Activated CD8-positive, alpha-beta T cell treated with anti-CD3 and anti-CD28 coated beads for 36 hours (primary cell): ENCODE measurements around the gene MKKS. TPM values are rescaled to one million over a fixed set of nuclear protein-coding genes. Genes with fewer than 3 reads are reported as not detected.

ENCODE experiments used
- ATAC-seq: fragments of 200-7000 bp; cut with Tn5 transposase; one replicate; pipeline ENCODE4 v1.10.0; 2021; ENCODE audit warnings: mild to moderate bottlenecking, moderate library complexity
- CTCF ChIA-PET: fragments of 350-600 bp; sonication (Branson Sonifier 250); formaldehyde crosslinking; loops from one replicate; lab custom pipeline; 2021; ENCODE audit warnings: antibody characterized with exemption; lab: Charles Lee
- POLR2A ChIA-PET: fragments of 350-600 bp; sonication (Branson Sonifier 250); formaldehyde crosslinking; loops from one replicate; lab custom pipeline; 2021; ENCODE audit warnings: antibody characterized with exemption; lab: Charles Lee
- DNase-seq: peaks from one replicate; pipeline ENCODE4 v3.0.0-alpha.2; 2020
- H3K27ac Mint-ChIP-seq: one replicate; pipeline ENCODE4 v1.8.0; 2021; ENCODE audit warnings: mild to moderate bottlenecking, mixed read lengths
- H3K27me3 Mint-ChIP-seq: one replicate; pipeline ENCODE4 v1.8.0; 2021; ENCODE audit warnings: mixed read lengths
- H3K36me3 Mint-ChIP-seq: one replicate; pipeline ENCODE4 v1.8.0; 2021; ENCODE audit warnings: low read depth, mixed read lengths
- H3K4me1 Mint-ChIP-seq: one replicate; pipeline ENCODE4 v1.8.0; 2021; ENCODE audit warnings: low read depth, mixed read lengths
- H3K4me3 Mint-ChIP-seq: one replicate; pipeline ENCODE4 v1.8.0; 2021; ENCODE audit warnings: mild to moderate bottlenecking, moderate library complexity, mixed read lengths
- H3K9me3 Mint-ChIP-seq: one replicate; pipeline ENCODE4 v1.8.0; 2021; ENCODE audit warnings: mixed read lengths
- CTCF ChIP-seq: fragments of 200-600 bp; IDR thresholded peaks from one replicate; pipeline ENCODE4 v1.8.0; 2022; ENCODE audit warnings: antibody characterized with exemption, mild to moderate bottlenecking
- intact Hi-C: fragments of 100-400 bp; cut with micrococcal nuclease; formaldehyde crosslinking; loops from one replicate; pipeline ENCODE4 v1.10.0; 2022
- total RNA-seq, 2 experiments: library from RNA; stranded (reverse); gene quantifications; one replicate each; pipeline ENCODE4 v1.2.3, GENCODE V29; 2021

Gene MKKS
- total RNA-seq, 2 experiments from 2014 or later, result 6.9 TPM

- no peak overlapping the region for H3K4me3 Mint-ChIP-seq
- H3K27ac Mint-ChIP-seq, result no peak overlapping the region
- ATAC-seq (no peak), DNase-seq (no peak)
- H3K36me3 Mint-ChIP-seq, result peaks cover 51% of the 10 kb centered on the region
- intact Hi-C loops, result no loop called here
- H3K4me1 Mint-ChIP-seq, result peaks cover 8% of the 10 kb centered on the region
- peaks cover 12% of the 10 kb centered on the region for H3K9me3 Mint-ChIP-seq
- CTCF ChIA-PET, result no interaction called here
- TF ChIP-seq CTCF, result no peak
- POLR2A ChIA-PET, result no interaction called here
- no peaks in the 10 kb centered on the region for H3K27me3 Mint-ChIP-seq
Measured at GRCh38 chr20:10461495-10461894, 27.5 kb upstream of the MKKS start.

- ChIA-PET CTCF (no interaction called here), POLR2A (no interaction called here)
- ATAC-seq (no peak), DNase-seq (no peak)
- no peak overlapping the region for H3K4me3 Mint-ChIP-seq
- intact Hi-C loops, result no loop called here
- H3K36me3 Mint-ChIP-seq, result peaks cover 22% of the 10 kb centered on the region
- TF ChIP-seq CTCF, result no peak
- peaks cover 16% of the 10 kb centered on the region for H3K4me1 Mint-ChIP-seq
- H3K27ac Mint-ChIP-seq, result no peak overlapping the region
- peaks cover 7% of the 10 kb centered on the region for H3K9me3 Mint-ChIP-seq
- no peaks in the 10 kb centered on the region for H3K27me3 Mint-ChIP-seq
Measured at GRCh38 chr20:10454151-10454750, 20.2 kb upstream of the MKKS start.

- peak; percentile 81 for ATAC-seq
- intact Hi-C loops, result no loop called here
- TF ChIP-seq CTCF, result no peak
- peak overlapping the region; percentile 73 for H3K27ac Mint-ChIP-seq
- no peaks in the 10 kb centered on the region for H3K27me3 Mint-ChIP-seq
- peak; percentile 55 for DNase-seq
- peaks cover 7% of the 10 kb centered on the region for H3K9me3 Mint-ChIP-seq
- ChIA-PET POLR2A (interaction anchor here (0.9 to 1.6 kb wide), 2 partner anchors 19 to 35 kb away, joined by 3 to 4 read pairs; partner anchors contain the start of gene MKKS), CTCF (interaction anchor here (1.0 to 1.8 kb wide), 5 partner anchors 15 to 243 kb away, joined by 3 to 5 read pairs (median 4); no protein-coding TSS in a partner anchor)
- peaks cover 19% of the 10 kb centered on the region for H3K4me1 Mint-ChIP-seq
- peaks cover 14% of the 10 kb centered on the region for H3K36me3 Mint-ChIP-seq
- H3K4me3 Mint-ChIP-seq, result peak overlapping the region; percentile 11
Measured at GRCh38 chr20:10453241-10453640, 19.2 kb upstream of the MKKS start.

GRCh38 chr20:10449270-10449669, 15.2 kb upstream of the MKKS start:
- DNase-seq, result no peak
- ChIA-PET CTCF (no interaction called here), POLR2A (no interaction called here)
- no peak for ATAC-seq
- Mint-ChIP-seq H3K27me3 (no peaks in the 10 kb centered on the region), H3K4me1 (peaks cover 33% of the 10 kb centered on the region), H3K27ac (no peak overlapping the region), H3K36me3 (peaks cover 3% of the 10 kb centered on the region), H3K9me3 (no peaks in the 10 kb centered on the region), H3K4me3 (no peak overlapping the region)
- intact Hi-C loops, result no loop called here
- no peak for TF ChIP-seq CTCF

GRCh38 chr20:10448270-10449156, 14.5 kb upstream of the MKKS start:
- no peaks in the 10 kb centered on the region for H3K27me3 Mint-ChIP-seq
- ChIA-PET CTCF (no interaction called here), POLR2A (no interaction called here)
- no peaks in the 10 kb centered on the region for H3K9me3 Mint-ChIP-seq
- DNase-seq, result no peak
- peaks cover 32% of the 10 kb centered on the region for H3K4me1 Mint-ChIP-seq
- H3K36me3 Mint-ChIP-seq, result peaks cover 3% of the 10 kb centered on the region
- no peak for TF ChIP-seq CTCF
- intact Hi-C loops, result no loop called here
- no peak overlapping the region for H3K27ac Mint-ChIP-seq
- H3K4me3 Mint-ChIP-seq, result no peak overlapping the region
- no peak for ATAC-seq
